ENCODE measurements around the gene NDUFC2. TPM values are rescaled to one million over a fixed set of nuclear protein-coding genes. Genes with fewer than 3 reads are reported as not detected.
"Not testable (repeated sequence)": the region's sequence is repeated elsewhere in the genome, so short reads cannot be mapped to it uniquely, and the experiment has no call there.

Gene NDUFC2
- total and polyA plus RNA-seq, 8 donors, result 53.6 to 336 (median 119) TPM; not detected in 1

GRCh38 chr11:78094250-78094649, 14.6 kb upstream of the NDUFC2 start:
- 87 to 94% (median 89%) methylated on average over 2 of the region's 2 CpGs for WGBS, 5 donors
- H3K4me3 ChIP-seq, result no peak overlapping the region

GRCh38 chr11:78086521-78087074, 6.9 kb upstream of the NDUFC2 start:
- H3K36me3 ChIP-seq; intact Hi-C loops (cut with DNase I; ENCODE audit: low total_unique reads); H3K4me3 ChIP-seq; H3K4me1 ChIP-seq; H3K27me3 ChIP-seq; H3K9me3 ChIP-seq; H3K27ac ChIP-seq; DNase-seq: not testable (repeated sequence)
- 77 to 89% (median 85%) methylated on average over 6 of the region's 6 CpGs for WGBS, 5 donors

More at GRCh38 chr11:78094250-78094649, 14.6 kb upstream of the NDUFC2 start:
- TF ChIP-seq EP300 (IDR thresholded peaks at IDR 0.05) (no peak), CTCF (IDR thresholded peaks at IDR 0.05) (no peak), POLR2AphosphoS5 (IDR thresholded peaks at IDR 0.05) (no peak), POLR2A (IDR thresholded peaks at IDR 0.05) (no peak)
- H3K9me3 ChIP-seq, result no peaks in the 10 kb centered on the region
- no peak for DNase-seq
- intact Hi-C loops (cut with DNase I; ENCODE audit: low total_unique reads), result no loop called here
- peaks cover 4 to 24% (median 17%) of the 10 kb centered on the region in 4 donors for H3K36me3 ChIP-seq
- no peaks in the 10 kb centered on the region for H3K4me1 ChIP-seq
- no peak overlapping the region for H3K27ac ChIP-seq
- H3K27me3 ChIP-seq, result no peaks in the 10 kb centered on the region

GRCh38 chr11:78085972-78086371, 6.3 kb upstream of the NDUFC2 start:
- WGBS, 5 donors, result 60 to 73% (median 65%) methylated on average over 3 of the region's 3 CpGs
- no peak for TF ChIP-seq CTCF (IDR thresholded peaks at IDR 0.05)
- no peak for TF ChIP-seq POLR2AphosphoS5 (IDR thresholded peaks at IDR 0.05)
- TF ChIP-seq EP300 (IDR thresholded peaks at IDR 0.05), result no peak
- no peak for TF ChIP-seq POLR2A (IDR thresholded peaks at IDR 0.05)
- Histone ChIP-seq H3K27me3 (no peaks in the 10 kb centered on the region), H3K9me3 (no peaks in the 10 kb centered on the region), H3K4me1 (peaks cover 0 to 1% (median 0%) of the 10 kb centered on the region in 4 donors), H3K4me3 (no peak overlapping the region), H3K27ac (no peak overlapping the region), H3K36me3 (no peaks in the 10 kb centered on the region)
- no peak for DNase-seq
- intact Hi-C loops (cut with DNase I; ENCODE audit: low total_unique reads), result no loop called here

- H3K4me3 ChIP-seq; H3K36me3 ChIP-seq; DNase-seq; H3K9me3 ChIP-seq; intact Hi-C loops (cut with DNase I; ENCODE audit: low total_unique reads); H3K27me3 ChIP-seq; H3K27ac ChIP-seq: not testable (repeated sequence)
- peaks cover 0 to 12% (median 6%) of the 10 kb centered on the region in 4 donors for H3K4me1 ChIP-seq
- WGBS, 5 donors, result 63 to 77% (median 70%) methylated on average over 8 of the region's 8 CpGs
Observed at GRCh38 chr11:78084506-78084905, 4.8 kb upstream of the NDUFC2 start.

GRCh38 chr11:78083021-78083420, 3.4 kb upstream of the NDUFC2 start:
- Histone ChIP-seq H3K27me3 (no peaks in the 10 kb centered on the region), H3K9me3 (no peaks in the 10 kb centered on the region), H3K4me3 (no peak overlapping the region), H3K36me3 (no peaks in the 10 kb centered on the region), H3K4me1 (peaks cover 12 to 23% (median 15%) of the 10 kb centered on the region in 4 donors), H3K27ac (no peak overlapping the region)
- peak in 1 of 2 donors; percentile 22 for DNase-seq
- no peak for TF ChIP-seq CTCF (IDR thresholded peaks at IDR 0.05)
- no peak for TF ChIP-seq POLR2AphosphoS5 (IDR thresholded peaks at IDR 0.05)
- TF ChIP-seq POLR2A (IDR thresholded peaks at IDR 0.05), result no peak
- no peak for TF ChIP-seq EP300 (IDR thresholded peaks at IDR 0.05)
- intact Hi-C loops (cut with DNase I; ENCODE audit: low total_unique reads), result no loop called here
- WGBS, 5 donors, result 72 to 86% (median 84%) methylated on average over 3 to 4 of the region's 4 CpGs

All from stomach (tissue), 9 donors.